ENCODE results near the gene TRIM39. TPM values are rescaled to one million over a fixed set of nuclear protein-coding genes. Genes with fewer than 3 reads are reported as not detected.
A peak's percentile ranks its signal among the peaks of the same experiment; 100 is the strongest.

Gene TRIM39
- total and polyA plus RNA-seq, 2 of the 13 experiments (the other 11 are each of a cell fraction or from before 2014, with no cell fraction given), result 7.7 to 14.6 TPM

DNA sequence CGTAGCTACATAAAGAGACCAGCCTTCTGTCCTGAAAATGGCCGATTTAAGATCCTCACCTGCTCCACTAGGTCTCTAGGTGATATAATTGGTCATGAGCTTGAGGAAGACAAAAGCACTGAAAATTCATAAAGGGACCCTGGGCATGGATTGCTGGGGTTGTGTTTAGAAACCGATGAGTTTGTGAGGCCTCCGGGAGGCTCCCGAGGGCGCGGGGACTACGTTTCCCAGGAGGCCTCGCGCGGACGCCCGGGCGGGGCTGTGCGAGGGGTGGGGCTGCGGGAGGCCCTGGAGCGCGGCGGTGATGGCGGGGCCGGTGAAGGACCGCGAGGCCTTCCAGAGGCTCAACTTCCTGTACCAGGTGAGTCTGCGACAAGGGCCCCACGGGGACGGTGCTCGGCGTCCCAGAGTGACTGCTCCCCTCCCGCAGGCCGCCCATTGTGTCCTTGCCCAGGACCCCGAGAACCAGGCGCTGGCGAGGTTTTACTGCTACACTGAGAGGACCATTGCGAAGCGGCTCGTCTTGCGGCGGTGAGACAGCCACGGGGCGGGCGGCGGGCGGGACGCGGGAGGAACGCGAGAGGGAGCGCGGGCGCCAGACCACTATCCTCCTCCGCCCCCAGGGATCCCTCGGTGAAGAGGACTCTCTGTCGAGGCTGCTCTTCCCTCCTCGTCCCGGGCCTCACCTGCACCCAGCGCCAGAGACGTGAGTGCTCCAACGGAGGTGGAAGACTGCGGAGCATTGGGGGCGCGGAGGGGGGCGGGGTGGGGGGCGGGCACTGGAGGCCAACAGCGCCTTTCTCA is 18.3 kb downstream of the TRIM39 start, which contains the start of gene RPP21 (continued):
- TF ChIP-seq, protein P1, sequence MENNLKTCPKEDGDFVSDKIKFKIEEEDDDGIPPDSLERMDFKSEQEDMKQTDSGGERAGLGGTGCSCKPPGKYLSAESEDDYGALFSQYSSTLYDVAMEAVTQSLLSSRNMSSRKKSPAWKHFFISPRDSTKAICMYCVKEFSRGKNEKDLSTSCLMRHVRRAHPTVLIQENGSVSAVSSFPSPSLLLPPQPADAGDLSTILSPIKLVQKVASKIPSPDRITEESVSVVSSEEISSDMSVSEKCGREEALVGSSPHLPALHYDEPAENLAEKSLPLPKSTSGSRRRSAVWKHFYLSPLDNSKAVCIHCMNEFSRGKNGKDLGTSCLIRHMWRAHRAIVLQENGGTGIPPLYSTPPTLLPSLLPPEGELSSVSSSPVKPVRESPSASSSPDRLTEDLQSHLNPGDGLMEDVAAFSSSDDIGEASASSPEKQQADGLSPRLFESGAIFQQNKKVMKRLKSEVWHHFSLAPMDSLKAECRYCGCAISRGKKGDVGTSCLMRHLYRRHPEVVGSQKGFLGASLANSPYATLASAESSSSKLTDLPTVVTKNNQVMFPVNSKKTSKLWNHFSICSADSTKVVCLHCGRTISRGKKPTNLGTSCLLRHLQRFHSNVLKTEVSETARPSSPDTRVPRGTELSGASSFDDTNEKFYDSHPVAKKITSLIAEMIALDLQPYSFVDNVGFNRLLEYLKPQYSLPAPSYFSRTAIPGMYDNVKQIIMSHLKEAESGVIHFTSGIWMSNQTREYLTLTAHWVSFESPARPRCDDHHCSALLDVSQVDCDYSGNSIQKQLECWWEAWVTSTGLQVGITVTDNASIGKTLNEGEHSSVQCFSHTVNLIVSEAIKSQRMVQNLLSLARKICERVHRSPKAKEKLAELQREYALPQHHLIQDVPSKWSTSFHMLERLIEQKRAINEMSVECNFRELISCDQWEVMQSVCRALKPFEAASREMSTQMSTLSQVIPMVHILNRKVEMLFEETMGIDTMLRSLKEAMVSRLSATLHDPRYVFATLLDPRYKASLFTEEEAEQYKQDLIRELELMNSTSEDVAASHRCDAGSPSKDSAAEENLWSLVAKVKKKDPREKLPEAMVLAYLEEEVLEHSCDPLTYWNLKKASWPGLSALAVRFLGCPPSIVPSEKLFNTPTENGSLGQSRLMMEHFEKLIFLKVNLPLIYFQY (CRISPR knock-in tag; IDR thresholded peaks at IDR 0.05; ENCODE audit: borderline replicate concordance), result peak; percentile 89
- TF ChIP-seq SUZ12 (IDR thresholded peaks at IDR 0.05; ENCODE audit: low read depth, low read length) (peak; percentile 70), MBD4 (IDR thresholded peaks at IDR 0.05; ENCODE audit: borderline replicate concordance, low read length) (no peak), ZFP36L2 (CRISPR knock-in tag; IDR thresholded peaks at IDR 0.05) (no peak), EZH2 (conservative IDR thresholded peaks at IDR 0.05; ENCODE audit: low read depth, low read length) (no peak), SNAI1 (CRISPR knock-in tag; IDR thresholded peaks at IDR 0.05; ENCODE audit: borderline replicate concordance) (no peak), ERF (CRISPR knock-in tag; IDR thresholded peaks at IDR 0.05) (peak; percentile 96), FOXJ3 (CRISPR knock-in tag; IDR thresholded peaks at IDR 0.05; ENCODE audit: borderline replicate concordance) (no peak), ZNF572 (CRISPR knock-in tag; IDR thresholded peaks at IDR 0.05) (no peak), ZSCAN21 (CRISPR knock-in tag; IDR thresholded peaks at IDR 0.05; ENCODE audit: borderline replicate concordance) (peak; percentile 88), PHF21A (CRISPR knock-in tag; IDR thresholded peaks at IDR 0.05) (peak; percentile 71; the same call in 1 of the 2 replicates), GLI4 (CRISPR knock-in tag; IDR thresholded peaks at IDR 0.05; ENCODE audit: borderline replicate concordance) (peak; percentile 96; the same call in 1 of the 2 replicates), FIP1L1 (IDR thresholded peaks at IDR 0.05; ENCODE audit: borderline replicate concordance, insufficient read depth, low read depth, low read length) (no peak), DRAP1 (CRISPR knock-in tag; IDR thresholded peaks at IDR 0.05) (peak; percentile 67; the same call in 1 of the 2 replicates), ZNF691 (CRISPR knock-in tag; IDR thresholded peaks at IDR 0.05; ENCODE audit: borderline replicate concordance, low read depth) (peak; percentile 79; the same call in 1 of the 2 replicates), KLF12 (CRISPR knock-in tag; IDR thresholded peaks at IDR 0.05; ENCODE audit: borderline replicate concordance) (peak; percentile 99)
- TF ChIP-seq, protein P2, sequence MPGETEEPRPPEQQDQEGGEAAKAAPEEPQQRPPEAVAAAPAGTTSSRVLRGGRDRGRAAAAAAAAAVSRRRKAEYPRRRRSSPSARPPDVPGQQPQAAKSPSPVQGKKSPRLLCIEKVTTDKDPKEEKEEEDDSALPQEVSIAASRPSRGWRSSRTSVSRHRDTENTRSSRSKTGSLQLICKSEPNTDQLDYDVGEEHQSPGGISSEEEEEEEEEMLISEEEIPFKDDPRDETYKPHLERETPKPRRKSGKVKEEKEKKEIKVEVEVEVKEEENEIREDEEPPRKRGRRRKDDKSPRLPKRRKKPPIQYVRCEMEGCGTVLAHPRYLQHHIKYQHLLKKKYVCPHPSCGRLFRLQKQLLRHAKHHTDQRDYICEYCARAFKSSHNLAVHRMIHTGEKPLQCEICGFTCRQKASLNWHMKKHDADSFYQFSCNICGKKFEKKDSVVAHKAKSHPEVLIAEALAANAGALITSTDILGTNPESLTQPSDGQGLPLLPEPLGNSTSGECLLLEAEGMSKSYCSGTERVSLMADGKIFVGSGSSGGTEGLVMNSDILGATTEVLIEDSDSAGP (CRISPR knock-in tag; IDR thresholded peaks at IDR 0.05; ENCODE audit: borderline replicate concordance), result peak; percentile 95
- TF ChIP-seq, protein P3, sequence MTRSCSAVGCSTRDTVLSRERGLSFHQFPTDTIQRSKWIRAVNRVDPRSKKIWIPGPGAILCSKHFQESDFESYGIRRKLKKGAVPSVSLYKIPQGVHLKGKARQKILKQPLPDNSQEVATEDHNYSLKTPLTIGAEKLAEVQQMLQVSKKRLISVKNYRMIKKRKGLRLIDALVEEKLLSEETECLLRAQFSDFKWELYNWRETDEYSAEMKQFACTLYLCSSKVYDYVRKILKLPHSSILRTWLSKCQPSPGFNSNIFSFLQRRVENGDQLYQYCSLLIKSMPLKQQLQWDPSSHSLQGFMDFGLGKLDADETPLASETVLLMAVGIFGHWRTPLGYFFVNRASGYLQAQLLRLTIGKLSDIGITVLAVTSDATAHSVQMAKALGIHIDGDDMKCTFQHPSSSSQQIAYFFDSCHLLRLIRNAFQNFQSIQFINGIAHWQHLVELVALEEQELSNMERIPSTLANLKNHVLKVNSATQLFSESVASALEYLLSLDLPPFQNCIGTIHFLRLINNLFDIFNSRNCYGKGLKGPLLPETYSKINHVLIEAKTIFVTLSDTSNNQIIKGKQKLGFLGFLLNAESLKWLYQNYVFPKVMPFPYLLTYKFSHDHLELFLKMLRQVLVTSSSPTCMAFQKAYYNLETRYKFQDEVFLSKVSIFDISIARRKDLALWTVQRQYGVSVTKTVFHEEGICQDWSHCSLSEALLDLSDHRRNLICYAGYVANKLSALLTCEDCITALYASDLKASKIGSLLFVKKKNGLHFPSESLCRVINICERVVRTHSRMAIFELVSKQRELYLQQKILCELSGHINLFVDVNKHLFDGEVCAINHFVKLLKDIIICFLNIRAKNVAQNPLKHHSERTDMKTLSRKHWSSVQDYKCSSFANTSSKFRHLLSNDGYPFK (CRISPR knock-in tag; IDR thresholded peaks at IDR 0.05; ENCODE audit: borderline replicate concordance), result peak; percentile 92
